Esophagus muscularis mucosa (tissue), 4 donors: ENCODE results near the gene ASPHD2. TPM values are rescaled to one million over a fixed set of nuclear protein-coding genes. Genes with fewer than 3 reads are reported as not detected.

ENCODE experiments used
- DNase-seq: peaks from one replicate; pipeline ENCODE4 v3.0.0-alpha.2; 2017; ENCODE audit errors: extremely low spot score
- H3K27ac ChIP-seq, 4 donors: fragments of 200-600 bp; sonication (generic); replicated peaks in 1 of 4; 1 replicate in 3 of 4; 2 replicates in 1 of 4; pipeline ENCODE4 v1.5.1; 2016 to 2019; ENCODE audit warnings: mild to moderate bottlenecking in 1 of 4
- H3K27me3 ChIP-seq, 4 donors: fragments of 200-600 bp; sonication (generic); one replicate each; pipeline versions ENCODE4 v1.5.1 to v1.6.0; 2016 to 2019
- H3K36me3 ChIP-seq, 4 donors: fragments of 200-600 bp; sonication (generic); one replicate each; pipeline ENCODE4 v1.5.1; 2016 to 2019
- H3K4me1 ChIP-seq, 4 donors: fragments of 200-600 bp; sonication (generic); one replicate each; pipeline ENCODE4 v1.5.1; 2016 to 2019
- H3K4me3 ChIP-seq, 4 donors: fragments of 200-600 bp; sonication (generic); 1 replicate in 2 of 4; 2 replicates in 2 of 4; pipeline ENCODE4 v1.5.1; 2016 to 2019; ENCODE audit warnings: mild to moderate bottlenecking in 4 of 4, moderate library complexity in 1 of 4
- H3K9me3 ChIP-seq, 4 donors: fragments of 200-600 bp; sonication (generic); 1 replicate in 3 of 4; 2 replicates in 1 of 4; pipeline ENCODE4 v1.5.1; 2016 to 2019
- EP300 ChIP-seq: sonication (generic); formaldehyde crosslinking; IDR thresholded peaks from one replicate; pipeline ENCODE4 v1.6.1; 2017; ENCODE audit warnings: antibody characterized with exemption
- POLR2A ChIP-seq: fragments of 450-650 bp; IDR thresholded peaks from one replicate; pipeline ENCODE4 v1.6.1; 2017; ENCODE audit warnings: antibody characterized with exemption, moderate library complexity, mild to moderate bottlenecking, low read depth
- POLR2AphosphoS5 ChIP-seq, 2 donors: sonication (generic); formaldehyde crosslinking; IDR thresholded peaks; one replicate each; pipeline ENCODE4 v1.6.1; 2017; ENCODE audit warnings: antibody characterized with exemption in 2 of 2
- WGBS: methylation state at CpG from one replicate; pipeline ENCODE4 v1.1.5; 2018; 5-methylcytosine and 5-hydroxymethylcytosine counted together
- intact Hi-C: fragments of 100-400 bp; cut with DNase I; formaldehyde crosslinking; loops from one replicate; pipeline ENCODE4 v1.15.1; 2023
- total RNA-seq, 4 donors: library from RNA; depleted of rRNA; stranded (reverse); fragments of >200 nt; gene quantifications; one replicate each; pipeline versions ENCODE4 v1.1.0 to v1.2.1, GENCODE V29; 2016
- TF ChIP-seq, protein P1 (sequence below), 3 experiments: fragments of 200-600 bp in 2 of 3; fragments of 450-650 bp in 1 of 3; sonication (generic) in 2 of 3; IDR thresholded peaks; one replicate each; pipeline ENCODE4 v1.5.1; 2017 to 2019; ENCODE audit warnings: antibody characterized with exemption in 3 of 3, mild to moderate bottlenecking in 2 of 3, moderate library complexity in 1 of 3

ASPHD2 gene
- total RNA-seq, 4 donors from 2014 or later: 0.42 to 1.1 (median 0.88) TPM

GRCh38 chr22:26464312-26464711 lies 35.3 kb downstream of the ASPHD2 start:
- no peaks in the 10 kb centered on the region for H3K9me3 ChIP-seq
- no peaks in the 10 kb centered on the region for H3K27me3 ChIP-seq
- H3K36me3 ChIP-seq: peaks cover 49 to 96% (median 82%) of the 10 kb centered on the region in 4 donors
- H3K4me3 ChIP-seq: no peak overlapping the region
- peaks cover 0 to 11% (median 3%) of the 10 kb centered on the region in 4 donors for H3K4me1 ChIP-seq
- intact Hi-C loops: loop anchor here (5.0 kb wide), 1 partner anchor 102 kb away; no protein-coding TSS in a partner anchor
- H3K27ac ChIP-seq: no peak overlapping the region
- 63% methylated on average over 7 of the region's 7 CpGs for WGBS
- no peak for DNase-seq
- TF ChIP-seq EP300 (no peak), POLR2A (no peak), POLR2AphosphoS5 (IDR thresholded peaks at IDR 0.05) (no peak)
- TF ChIP-seq, protein P1, sequence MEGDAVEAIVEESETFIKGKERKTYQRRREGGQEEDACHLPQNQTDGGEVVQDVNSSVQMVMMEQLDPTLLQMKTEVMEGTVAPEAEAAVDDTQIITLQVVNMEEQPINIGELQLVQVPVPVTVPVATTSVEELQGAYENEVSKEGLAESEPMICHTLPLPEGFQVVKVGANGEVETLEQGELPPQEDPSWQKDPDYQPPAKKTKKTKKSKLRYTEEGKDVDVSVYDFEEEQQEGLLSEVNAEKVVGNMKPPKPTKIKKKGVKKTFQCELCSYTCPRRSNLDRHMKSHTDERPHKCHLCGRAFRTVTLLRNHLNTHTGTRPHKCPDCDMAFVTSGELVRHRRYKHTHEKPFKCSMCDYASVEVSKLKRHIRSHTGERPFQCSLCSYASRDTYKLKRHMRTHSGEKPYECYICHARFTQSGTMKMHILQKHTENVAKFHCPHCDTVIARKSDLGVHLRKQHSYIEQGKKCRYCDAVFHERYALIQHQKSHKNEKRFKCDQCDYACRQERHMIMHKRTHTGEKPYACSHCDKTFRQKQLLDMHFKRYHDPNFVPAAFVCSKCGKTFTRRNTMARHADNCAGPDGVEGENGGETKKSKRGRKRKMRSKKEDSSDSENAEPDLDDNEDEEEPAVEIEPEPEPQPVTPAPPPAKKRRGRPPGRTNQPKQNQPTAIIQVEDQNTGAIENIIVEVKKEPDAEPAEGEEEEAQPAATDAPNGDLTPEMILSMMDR (IDR thresholded peaks at IDR 0.05): no peak

GRCh38 chr22:26466196-26466595 lies 37.1 kb downstream of the ASPHD2 start:
- Histone ChIP-seq H3K9me3 (no peaks in the 10 kb centered on the region), H3K36me3 (peaks cover 65 to 100% (median 91%) of the 10 kb centered on the region in 4 donors), H3K4me1 (peaks cover 0 to 11% (median 3%) of the 10 kb centered on the region in 4 donors), H3K27ac (no peak overlapping the region), H3K4me3 (no peak overlapping the region), H3K27me3 (no peaks in the 10 kb centered on the region)
- DNase-seq: no peak
- WGBS: 85% methylated on average over 5 of the region's 5 CpGs
- intact Hi-C loops: no loop called here
- TF ChIP-seq, protein P1 (IDR thresholded peaks at IDR 0.05): no peak
- TF ChIP-seq POLR2AphosphoS5 (IDR thresholded peaks at IDR 0.05) (no peak), EP300 (no peak), POLR2A (no peak)

- DNase-seq: no peak
- Histone ChIP-seq H3K36me3 (peaks cover 74 to 97% (median 89%) of the 10 kb centered on the region in 4 donors), H3K4me1 (no peaks in the 10 kb centered on the region), H3K9me3 (no peaks in the 10 kb centered on the region), H3K27me3 (no peaks in the 10 kb centered on the region), H3K27ac (no peak overlapping the region), H3K4me3 (no peak overlapping the region)
- WGBS: 87% methylated on average over 2 of the region's 2 CpGs
- TF ChIP-seq EP300 (no peak), POLR2A (no peak), POLR2AphosphoS5 (IDR thresholded peaks at IDR 0.05) (no peak)
- TF ChIP-seq, protein P1 (IDR thresholded peaks at IDR 0.05): no peak
- intact Hi-C loops: no loop called here
These were observed 41.7 kb downstream of the ASPHD2 start for GRCh38 chr22:26470807-26471206.

GRCh38 chr22:26471522-26471921 lies 42.5 kb downstream of the ASPHD2 start:
- no peak overlapping the region for H3K27ac ChIP-seq
- intact Hi-C loops: no loop called here
- no peaks in the 10 kb centered on the region for H3K27me3 ChIP-seq
- no peak for TF ChIP-seq EP300
- TF ChIP-seq, protein P1 (IDR thresholded peaks at IDR 0.05): no peak
- no peak for TF ChIP-seq POLR2A
- WGBS: 90% methylated on average over 5 of the region's 5 CpGs
- no peaks in the 10 kb centered on the region for H3K9me3 ChIP-seq
- peaks cover 77 to 97% (median 90%) of the 10 kb centered on the region in 4 donors for H3K36me3 ChIP-seq
- H3K4me1 ChIP-seq: no peaks in the 10 kb centered on the region
- H3K4me3 ChIP-seq: no peak overlapping the region
- no peak for DNase-seq

DNA sequence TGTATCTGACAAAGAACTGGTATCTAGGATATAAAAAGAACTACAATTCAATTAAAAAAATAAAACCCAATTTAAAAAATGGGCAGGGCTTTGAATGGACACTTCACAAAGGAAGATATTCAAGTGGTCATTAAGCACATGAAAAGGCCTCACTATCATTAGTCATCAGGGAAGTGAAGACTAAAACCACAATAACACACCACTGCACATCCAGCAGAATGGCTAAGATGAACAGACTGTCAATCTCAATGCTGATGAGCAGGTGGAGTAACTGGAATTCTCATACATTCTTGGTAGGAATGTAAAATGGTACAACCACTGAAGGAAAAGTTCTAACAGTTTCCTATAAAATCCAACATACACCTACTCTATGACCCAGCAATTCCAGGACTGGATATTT lies 45.6 kb downstream of the ASPHD2 start:
- intact Hi-C loops: no loop called here
- no peak overlapping the region for H3K27ac ChIP-seq
- DNase-seq: no peak
- H3K27me3 ChIP-seq: no peaks in the 10 kb centered on the region
- no peak for TF ChIP-seq EP300
- TF ChIP-seq POLR2A: no peak
- TF ChIP-seq, protein P1 (IDR thresholded peaks at IDR 0.05): no peak
- no peak for TF ChIP-seq POLR2AphosphoS5 (IDR thresholded peaks at IDR 0.05)
- no peak overlapping the region for H3K4me3 ChIP-seq
- H3K9me3 ChIP-seq: no peaks in the 10 kb centered on the region
- H3K4me1 ChIP-seq: peaks cover 6 to 11% (median 7%) of the 10 kb centered on the region in 4 donors
- peaks cover 63 to 85% (median 76%) of the 10 kb centered on the region in 4 donors for H3K36me3 ChIP-seq
